ENCODE results near the gene SP140. TPM values are rescaled to one million over a fixed set of nuclear protein-coding genes. Genes with fewer than 3 reads are reported as not detected.
"Not testable (repeated sequence)": the region's sequence is repeated elsewhere in the genome, so short reads cannot be mapped to it uniquely, and the experiment has no call there.

The SP140 gene
- total RNA-seq, 1 donor from 2014 or later = 0.11 TPM

- H3K27ac ChIP-seq = no peak overlapping the region
- H3K9me3 ChIP-seq = peaks cover 0 to 4% of the 10 kb centered on the region in 2 donors
- no peaks in the 10 kb centered on the region for H3K36me3 ChIP-seq
- TF ChIP-seq CTCF (IDR thresholded peaks at IDR 0.05) = no peak
- no peak overlapping the region for H3K4me3 ChIP-seq
- intact Hi-C loops (cut with DNase I) = no loop called here
- no peak for DNase-seq (ENCODE audit: low spot score in 2 of 2)
- no peaks in the 10 kb centered on the region for H3K4me1 ChIP-seq
- no peaks in the 10 kb centered on the region for H3K27me3 ChIP-seq
Observed at GRCh38 chr2:230307485-230307884, 81.9 kb downstream of the SP140 start.

- Histone ChIP-seq H3K27ac (no peak overlapping the region), H3K27me3 (no peaks in the 10 kb centered on the region), H3K9me3 (no peaks in the 10 kb centered on the region), H3K4me3 (no peak overlapping the region), H3K36me3 (no peaks in the 10 kb centered on the region), H3K4me1 (no peaks in the 10 kb centered on the region)
- no peak for DNase-seq (ENCODE audit: low spot score in 2 of 2)
- TF ChIP-seq CTCF (IDR thresholded peaks at IDR 0.05) = no peak
- intact Hi-C loops (cut with DNase I) = no loop called here
Observed at GRCh38 chr2:230308402-230309000, 83.0 kb downstream of the SP140 start.

GRCh38 chr2:230310792-230311191 is 85.3 kb downstream of the SP140 start:
- H3K4me3 ChIP-seq; H3K36me3 ChIP-seq; DNase-seq (ENCODE audit: low spot score in 2 of 2); H3K27ac ChIP-seq; intact Hi-C loops (cut with DNase I); H3K4me1 ChIP-seq; H3K9me3 ChIP-seq; H3K27me3 ChIP-seq: not testable (repeated sequence)

- H3K36me3 ChIP-seq; H3K4me1 ChIP-seq; DNase-seq (ENCODE audit: low spot score in 2 of 2); H3K27me3 ChIP-seq; H3K4me3 ChIP-seq; intact Hi-C loops (cut with DNase I); H3K27ac ChIP-seq; H3K9me3 ChIP-seq: not testable (repeated sequence)
Observed at GRCh38 chr2:230311634-230312033, 86.1 kb downstream of the SP140 start.

GRCh38 chr2:230312638-230313037 is 87.1 kb downstream of the SP140 start:
- no peak for DNase-seq (ENCODE audit: low spot score in 2 of 2)
- intact Hi-C loops (cut with DNase I) = no loop called here
- Histone ChIP-seq H3K36me3 (no peaks in the 10 kb centered on the region), H3K4me1 (no peaks in the 10 kb centered on the region), H3K4me3 (no peak overlapping the region), H3K9me3 (no peaks in the 10 kb centered on the region), H3K27me3 (no peaks in the 10 kb centered on the region), H3K27ac (no peak overlapping the region)
- TF ChIP-seq CTCF (IDR thresholded peaks at IDR 0.05) = no peak

- intact Hi-C loops (cut with DNase I) = no loop called here
- no peak for TF ChIP-seq CTCF (IDR thresholded peaks at IDR 0.05)
- no peak overlapping the region for H3K27ac ChIP-seq
- H3K9me3 ChIP-seq = peaks cover 0 to under 1% of the 10 kb centered on the region in 2 donors
- H3K27me3 ChIP-seq = no peaks in the 10 kb centered on the region
- H3K4me3 ChIP-seq = no peak overlapping the region
- no peaks in the 10 kb centered on the region for H3K36me3 ChIP-seq
- no peaks in the 10 kb centered on the region for H3K4me1 ChIP-seq
- no peak for DNase-seq (ENCODE audit: low spot score in 2 of 2)
Observed at GRCh38 chr2:230317366-230317765, 91.8 kb downstream of the SP140 start.
